Stimulated activated CD4-positive, alpha-beta T cell treated with anti-CD3 and anti-CD28 coated beads, TNF-alpha, amount 100 ng/mL, for 24 hours (primary cell): ENCODE results near the gene TCF23.
"Not testable (repeated sequence)": the region's sequence is repeated elsewhere in the genome, so short reads cannot be mapped to it uniquely, and the experiment has no call there.

Source experiments
- DNase-seq, 3 experiments: peaks; one replicate each; pipeline ENCODE4 v3.0.0-alpha.2; 2020; ENCODE audit warnings: low read depth in 3 of 3

The TCF23 gene

GRCh38 chr2:27154488-27154887 lies 5.7 kb downstream of the TCF23 start:
- no peak for DNase-seq

DNA sequence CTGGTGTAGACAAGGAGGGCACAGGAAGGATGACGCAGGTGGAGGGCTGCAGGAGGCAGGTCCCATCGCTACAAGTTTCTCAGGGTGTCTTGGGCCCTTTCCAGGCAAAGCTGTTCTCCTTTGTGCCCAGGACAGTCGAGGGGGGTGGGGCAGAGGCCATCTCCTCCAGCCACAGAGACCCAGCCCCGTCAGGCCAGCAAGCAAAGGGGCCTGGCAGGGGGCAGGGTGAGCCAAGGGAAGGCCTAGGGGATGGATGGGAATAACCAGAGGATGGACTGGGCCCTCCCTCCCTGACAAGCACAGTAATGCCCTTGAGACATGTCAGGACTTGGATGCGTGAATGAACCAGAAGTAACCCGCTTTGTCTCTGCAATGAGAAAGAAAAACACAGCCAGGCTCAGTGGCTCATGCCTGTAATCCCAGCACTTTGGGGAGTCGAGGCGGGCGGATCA lies 6.3 kb downstream of the TCF23 start:
- no peak for DNase-seq

DNA sequence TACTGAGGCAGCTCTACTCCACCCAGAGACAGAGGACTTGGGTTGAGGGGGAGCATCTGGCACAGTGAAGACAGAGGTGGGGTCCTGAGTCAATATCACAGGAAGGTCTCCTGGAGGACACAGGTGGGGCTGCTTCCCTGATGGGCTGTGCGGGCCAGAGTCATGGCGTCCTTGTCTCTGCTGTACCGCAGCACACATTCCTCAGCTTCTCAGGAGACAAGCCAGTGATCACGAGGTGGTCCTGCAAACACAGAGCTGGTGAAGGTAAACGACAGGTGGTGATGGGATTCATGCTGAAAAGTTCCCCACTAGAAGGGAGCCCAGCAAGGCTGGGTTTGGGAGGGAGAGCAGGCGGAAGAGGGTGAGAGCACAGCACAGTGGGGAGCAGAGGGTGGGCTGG lies 9.7 kb downstream of the TCF23 start:
- DNase-seq, result no peak

DNA sequence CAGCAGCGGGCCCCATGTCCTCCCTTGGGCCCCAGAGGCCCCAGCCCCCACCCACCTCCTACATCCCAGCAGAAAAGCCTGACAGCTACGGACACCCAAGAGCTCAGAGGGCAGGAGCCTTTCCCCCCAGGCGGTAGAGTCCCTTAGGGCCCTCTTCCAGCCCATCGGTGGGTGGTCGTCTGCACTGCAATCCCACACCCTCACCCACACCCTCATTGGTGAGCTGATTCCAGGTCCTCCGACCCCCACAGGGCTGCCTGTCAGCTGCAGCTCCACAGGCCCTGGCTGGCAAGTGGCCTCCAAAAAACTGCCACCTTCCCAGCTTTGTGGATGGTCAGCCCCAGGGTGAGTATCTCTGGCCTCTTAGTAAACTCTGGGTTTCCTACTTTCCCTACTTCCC lies 10.5 kb downstream of the TCF23 start:
- no peak for DNase-seq

DNA sequence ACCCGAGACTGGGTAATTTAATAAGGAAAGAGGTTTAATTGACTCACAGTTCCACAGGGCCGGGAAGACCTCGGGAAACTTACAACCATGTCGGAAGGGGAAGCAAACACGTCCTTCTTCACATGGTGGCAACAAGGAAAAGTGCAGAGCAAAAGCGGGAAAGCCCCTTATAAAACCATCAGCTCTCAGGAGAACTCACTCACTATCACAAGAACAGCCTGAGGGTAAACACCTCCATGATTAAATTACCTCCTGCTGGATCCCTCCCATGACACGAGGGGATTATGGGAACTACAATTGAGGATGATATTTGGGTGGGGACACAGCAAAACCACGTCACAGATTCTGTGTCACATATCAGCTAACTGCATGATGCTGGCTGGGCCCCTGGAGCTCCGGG lies 11.4 kb downstream of the TCF23 start:
- DNase-seq, result no peak

GRCh38 chr2:27162151-27163121 lies 13.6 kb downstream of the TCF23 start:
- no peak for DNase-seq

DNA sequence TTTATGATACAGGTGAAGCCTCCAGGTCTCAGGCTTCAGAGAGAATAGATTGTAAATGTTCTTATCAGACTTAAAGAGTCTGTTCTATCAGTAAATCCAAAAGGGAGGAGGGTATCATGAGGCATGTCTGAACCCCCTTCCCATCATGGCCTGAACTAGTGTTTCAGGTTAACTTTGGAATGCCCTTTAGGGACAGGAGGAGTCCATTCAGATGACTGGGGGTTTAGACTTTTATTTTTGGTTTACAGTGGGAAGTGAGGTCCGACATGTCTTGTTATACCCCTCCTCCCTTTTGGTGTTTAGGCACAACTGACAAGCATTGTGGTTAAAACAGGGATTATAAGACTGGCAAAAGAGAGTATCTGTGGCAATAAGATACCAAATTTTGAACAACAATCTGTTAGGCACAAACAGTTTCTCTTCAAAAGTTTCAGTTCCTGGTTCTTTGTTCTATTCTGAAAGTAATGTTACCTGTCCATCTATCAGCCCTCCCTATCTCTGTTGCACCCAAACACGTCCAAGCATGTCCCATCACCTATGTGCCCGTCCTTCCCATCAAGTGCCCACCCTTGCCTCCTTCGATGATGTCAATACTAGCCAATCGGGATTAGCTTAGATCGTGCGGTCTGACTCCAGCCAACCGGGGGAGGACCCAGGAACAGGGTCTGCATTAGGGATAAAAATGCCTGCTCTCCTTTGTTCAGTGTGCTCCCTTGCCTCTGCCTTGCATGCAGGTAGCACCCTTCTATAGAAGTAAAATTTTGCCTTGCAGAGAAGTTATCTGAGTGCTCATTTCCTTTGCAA lies 16.4 kb downstream of the TCF23 start:
- DNase-seq, result no peak

DNA sequence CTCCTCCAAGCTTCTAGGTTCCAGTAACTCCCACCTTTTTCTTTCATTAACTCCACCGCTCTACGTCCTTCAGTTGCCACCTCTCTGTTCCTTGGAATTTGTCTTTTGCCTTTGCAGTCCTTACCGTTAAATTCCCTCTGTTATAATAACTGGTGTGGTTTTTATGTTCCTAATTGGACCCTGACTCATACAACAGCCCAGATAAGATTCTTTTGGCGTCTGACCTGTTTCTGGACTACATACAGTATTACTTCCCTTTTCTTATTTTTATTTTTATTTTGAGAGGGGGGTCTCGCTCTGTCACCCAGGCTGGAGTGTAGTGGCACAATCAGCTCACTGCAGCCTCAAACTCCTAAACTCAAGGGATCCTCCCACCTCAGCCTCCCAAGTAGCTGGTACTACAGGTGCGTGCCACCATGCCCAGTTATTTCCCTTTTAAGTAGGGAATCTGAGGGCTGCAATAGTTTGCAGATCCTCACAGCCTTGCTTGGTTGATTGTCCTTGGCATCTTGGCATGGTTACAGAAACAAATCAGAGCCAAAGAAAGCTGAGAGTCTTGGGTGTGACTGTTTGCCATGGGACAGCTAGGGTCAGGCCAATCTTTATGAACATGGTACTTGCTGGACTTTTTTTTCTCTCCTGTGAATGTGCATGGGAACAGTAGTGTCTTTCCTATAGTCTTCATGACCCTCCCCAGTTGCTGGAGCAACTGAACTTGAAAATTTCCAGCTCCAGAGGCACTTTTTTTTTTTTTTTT lies 22.0 kb downstream of the TCF23 start:
- DNase-seq, result no peak

- no peak for DNase-seq
Observed at GRCh38 chr2:27171351-27171848, 22.6 kb downstream of the TCF23 start.

- no peak for DNase-seq
Observed at GRCh38 chr2:27174638-27175037, 25.8 kb downstream of the TCF23 start.

GRCh38 chr2:27175330-27175729 lies 26.5 kb downstream of the TCF23 start:
- no peak for DNase-seq

DNA sequence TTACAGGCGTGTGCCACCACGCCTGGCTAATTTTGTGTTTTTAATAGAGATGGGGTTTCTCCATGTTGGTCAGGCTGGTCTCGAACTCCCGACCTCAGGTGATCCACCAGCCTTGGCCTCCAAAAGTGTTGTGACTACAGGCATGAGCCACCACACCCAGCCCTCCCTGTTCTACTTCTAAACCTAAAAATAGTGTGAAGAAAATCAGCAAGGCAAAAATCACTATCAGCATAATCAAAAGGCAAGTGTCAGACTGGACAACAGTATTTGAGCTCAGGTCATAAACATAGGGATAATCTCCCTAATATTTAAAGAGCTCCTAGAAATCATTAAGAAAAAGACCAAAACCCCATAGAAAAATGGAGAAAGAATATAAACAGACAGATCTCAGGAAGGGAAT lies 27.0 kb downstream of the TCF23 start:
- DNase-seq, result not testable (repeated sequence)

DNA sequence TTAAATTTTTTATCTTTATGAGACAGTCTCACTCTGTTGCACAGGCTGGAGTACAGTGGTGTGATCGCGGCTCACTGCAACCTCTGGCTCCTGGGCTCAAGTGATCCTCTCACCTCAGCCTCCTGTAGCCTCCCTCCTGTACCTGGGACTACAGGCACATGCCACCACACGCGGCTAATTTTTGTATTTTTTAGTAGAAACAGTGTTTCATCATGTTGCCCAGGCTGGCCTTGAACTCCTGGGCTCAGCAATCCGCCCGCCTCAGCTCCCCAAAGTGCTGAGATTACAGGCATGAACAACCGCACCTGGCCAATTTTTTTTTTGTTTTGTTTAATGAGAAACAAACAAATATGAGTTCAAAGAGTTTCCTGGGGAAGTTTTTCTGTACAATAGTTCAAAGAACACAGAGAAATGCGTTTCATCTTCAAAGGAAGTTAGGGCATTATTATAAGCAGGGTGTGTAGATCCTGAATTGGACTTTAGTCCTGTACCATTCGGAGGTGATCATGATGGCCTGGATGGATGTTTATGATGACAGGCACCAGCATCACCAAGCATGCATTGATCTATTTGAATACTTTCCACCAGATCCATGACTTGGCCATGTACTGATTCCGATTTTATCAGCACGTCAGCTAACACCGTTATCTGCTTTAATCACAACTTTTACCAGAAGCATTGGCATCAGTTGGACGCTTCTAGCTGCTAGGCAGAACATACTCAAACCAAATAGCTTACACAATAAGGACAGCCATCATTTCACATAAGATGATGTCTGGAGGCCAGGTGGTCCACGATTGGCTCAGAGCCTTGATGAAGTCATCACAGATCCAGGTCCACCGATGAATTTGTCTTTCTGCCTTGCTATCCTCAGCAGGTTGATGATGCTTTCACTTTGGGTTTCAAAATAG lies 28.9 kb downstream of the TCF23 start:
- no peak for DNase-seq

DNA sequence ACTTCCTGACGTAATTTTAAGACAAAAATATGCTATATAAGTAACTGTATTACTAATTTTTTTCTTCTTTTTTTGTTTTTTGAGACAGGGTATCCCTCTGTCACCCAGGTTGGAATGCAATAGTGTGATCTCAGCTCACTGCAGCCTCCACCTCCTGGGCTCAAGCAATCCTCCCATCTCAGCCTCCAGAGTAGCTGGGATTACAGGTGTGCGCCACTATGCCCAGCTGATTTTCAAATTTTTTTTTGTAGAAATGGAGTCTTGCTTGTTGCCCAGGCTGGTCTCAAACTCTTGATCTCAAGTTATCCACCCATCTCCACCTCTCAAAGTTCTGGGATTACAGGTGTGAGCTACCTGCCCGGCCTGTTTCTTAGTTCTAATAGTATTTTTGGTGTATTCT lies 29.7 kb downstream of the TCF23 start:
- no peak for DNase-seq

DNA sequence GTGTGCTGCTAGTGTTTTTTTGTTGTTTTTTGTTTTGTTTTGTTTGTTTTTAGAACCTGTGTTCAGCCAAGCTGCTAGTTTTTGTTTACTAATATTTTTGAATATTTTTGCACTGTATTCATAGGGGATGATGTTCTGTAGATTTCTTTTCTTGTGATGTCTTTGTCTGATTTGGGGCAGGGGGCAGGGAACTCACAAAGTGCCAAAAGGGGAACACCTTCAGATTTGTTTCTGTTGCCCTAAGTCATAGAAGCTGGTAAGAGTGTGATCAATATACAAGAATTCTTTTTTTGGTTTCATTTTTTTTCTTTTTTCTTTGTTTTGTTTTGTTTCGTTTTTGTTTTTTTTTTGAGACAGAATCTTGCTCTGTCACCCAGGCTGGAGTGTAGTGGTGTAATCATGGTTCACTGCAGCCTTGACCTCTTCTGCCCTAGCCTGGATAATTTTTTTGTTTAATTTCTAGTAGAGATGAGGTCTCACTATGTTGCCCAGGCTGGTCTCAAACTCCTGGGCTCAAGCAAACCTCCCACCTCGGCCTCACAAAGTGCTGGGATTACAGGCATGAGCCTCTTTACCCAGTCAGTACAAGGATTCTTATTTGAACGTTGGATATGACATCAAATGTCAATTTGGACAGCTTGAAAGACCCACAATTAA lies 30.7 kb downstream of the TCF23 start:
- no peak for DNase-seq

DNA sequence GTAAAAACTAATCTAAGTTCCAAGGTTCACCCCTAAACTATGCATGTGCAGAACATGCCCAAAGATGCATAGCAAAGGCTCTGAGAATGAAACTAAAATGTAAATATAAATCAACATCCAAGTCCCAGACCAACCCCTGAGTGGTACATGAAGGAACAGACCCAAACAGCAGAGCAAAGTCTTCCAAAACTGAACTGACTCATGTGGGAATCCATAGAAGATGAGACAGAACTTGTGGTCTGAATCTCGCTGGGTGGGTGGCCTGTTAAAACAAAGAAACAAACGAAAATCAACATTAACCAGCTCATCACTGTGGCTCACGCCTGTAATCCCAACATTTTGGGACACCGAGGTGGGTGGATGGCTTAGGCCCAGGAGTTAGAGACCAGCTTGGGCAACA lies 33.5 kb downstream of the TCF23 start:
- no peak for DNase-seq

- no peak for DNase-seq
Observed at GRCh38 chr2:27184115-27184514, 35.3 kb downstream of the TCF23 start.

DNA sequence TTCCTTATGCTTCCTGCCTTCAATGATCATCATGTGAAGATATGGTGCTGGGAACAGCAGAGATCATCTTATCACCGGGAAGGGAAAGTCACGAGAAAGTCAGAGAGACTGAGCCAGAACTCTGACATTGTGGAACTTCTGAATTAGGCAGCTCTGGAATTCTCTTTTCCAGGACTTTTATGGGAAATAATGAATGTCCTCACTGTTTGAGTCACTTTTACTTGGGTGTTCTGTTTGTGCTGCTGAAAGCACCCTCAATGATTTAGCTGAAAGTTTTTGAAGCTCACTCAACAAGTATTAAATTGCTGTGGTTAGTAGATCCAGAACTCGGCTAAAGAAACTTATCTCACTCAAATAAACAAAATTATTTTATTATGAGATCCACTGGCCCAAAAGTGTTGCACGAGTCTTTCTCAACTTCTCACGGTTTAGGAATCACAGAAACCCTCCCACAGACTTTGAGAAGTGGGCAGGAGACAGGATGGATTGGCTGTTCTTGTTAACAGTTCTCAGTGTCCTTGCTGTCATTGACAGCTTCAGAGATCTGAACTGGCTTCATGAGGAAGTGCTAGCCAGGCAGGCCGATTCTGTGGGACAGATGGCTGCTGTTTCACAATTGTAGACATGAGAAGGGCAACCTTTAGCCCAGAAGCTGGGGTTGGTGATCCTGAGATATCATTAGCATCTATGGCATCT lies 36.7 kb downstream of the TCF23 start:
- no peak for DNase-seq

DNA sequence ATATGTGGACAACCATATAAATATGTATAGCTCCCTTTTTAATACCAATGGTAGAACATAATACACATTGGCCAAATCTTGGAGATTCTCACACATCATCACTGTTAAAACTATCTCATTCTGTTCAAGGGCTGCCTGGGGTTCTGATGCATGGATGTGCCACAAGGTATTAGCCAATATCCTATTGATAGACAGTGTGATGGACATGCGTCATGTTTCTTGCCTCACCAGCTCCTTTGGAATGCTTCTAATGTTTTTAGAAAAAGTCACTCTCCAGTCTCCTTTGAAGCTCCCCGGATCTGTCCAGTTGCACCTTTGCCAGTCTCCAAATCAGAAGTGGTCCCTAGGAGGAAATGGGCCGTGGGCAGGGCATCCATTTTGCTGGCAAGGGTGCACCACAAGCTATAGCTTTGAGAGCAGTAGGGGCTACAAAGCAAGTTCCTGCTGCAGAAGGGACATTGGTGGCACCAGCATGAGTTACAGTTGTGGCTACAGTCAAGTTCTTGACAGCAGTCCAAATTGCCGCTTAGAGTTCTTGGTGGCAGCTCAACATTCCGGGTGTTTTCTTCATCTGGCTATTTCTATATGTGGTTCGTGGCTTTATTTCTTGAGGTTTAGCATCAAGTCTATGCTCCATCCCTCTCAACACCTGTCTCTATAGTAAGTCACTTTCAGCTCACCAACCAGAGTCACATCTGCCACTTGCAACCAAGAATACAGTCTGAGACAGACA lies 38.0 kb downstream of the TCF23 start:
- no peak for DNase-seq
